Tongue (tissue), 2 donors: Measurements from ENCODE around the gene ZNF160. TPM values are rescaled to one million over a fixed set of nuclear protein-coding genes. Genes with fewer than 3 reads are reported as not detected.
"Not testable (repeated sequence)": the region's sequence is repeated elsewhere in the genome, so short reads cannot be mapped to it uniquely, and the experiment has no call there.

Experiments used
- DNase-seq: peaks from one replicate; pipeline ENCODE4 v3.0.0-alpha.2; 2015
- total RNA-seq: library from RNA; depleted of rRNA; stranded (reverse); fragments of >200 nt; gene quantifications from one replicate; pipeline ENCODE4 v1.2.3, GENCODE V29; 2014

ZNF160 gene
- 57.2 TPM for total RNA-seq

GRCh38 chr19:53103234-53104203 is at the start of gene ZNF160:
Gene ZNF160 (minus strand): TSS chr19:53103422. CDS start chr19:53086276, 17,146 bp downstream.
- DNase-seq = peak; percentile 99

DNA sequence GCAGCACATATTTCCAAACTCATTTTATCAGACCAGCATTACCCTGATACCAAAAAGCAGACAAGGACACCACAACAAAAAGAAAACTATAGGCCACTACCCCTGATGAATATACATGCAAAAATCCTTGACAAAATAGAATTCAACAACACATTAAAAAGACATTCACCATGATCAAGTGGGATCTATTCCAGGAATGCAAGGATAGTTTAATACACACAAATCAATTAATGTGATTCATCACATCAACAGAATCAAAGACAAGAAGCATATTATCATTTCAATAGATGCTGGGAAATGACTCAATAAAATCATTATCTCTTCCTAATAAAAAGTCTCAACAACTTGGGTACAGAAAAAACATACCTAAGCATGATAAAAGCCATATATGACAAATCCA is 44.4 kb upstream of the ZNF160 start:
- DNase-seq = no peak

- DNase-seq = no peak
Measured at GRCh38 chr19:53140351-53140750, 37.1 kb upstream of the ZNF160 start.

GRCh38 chr19:53136432-53136831 is 33.2 kb upstream of the ZNF160 start:
- no peak for DNase-seq

DNA sequence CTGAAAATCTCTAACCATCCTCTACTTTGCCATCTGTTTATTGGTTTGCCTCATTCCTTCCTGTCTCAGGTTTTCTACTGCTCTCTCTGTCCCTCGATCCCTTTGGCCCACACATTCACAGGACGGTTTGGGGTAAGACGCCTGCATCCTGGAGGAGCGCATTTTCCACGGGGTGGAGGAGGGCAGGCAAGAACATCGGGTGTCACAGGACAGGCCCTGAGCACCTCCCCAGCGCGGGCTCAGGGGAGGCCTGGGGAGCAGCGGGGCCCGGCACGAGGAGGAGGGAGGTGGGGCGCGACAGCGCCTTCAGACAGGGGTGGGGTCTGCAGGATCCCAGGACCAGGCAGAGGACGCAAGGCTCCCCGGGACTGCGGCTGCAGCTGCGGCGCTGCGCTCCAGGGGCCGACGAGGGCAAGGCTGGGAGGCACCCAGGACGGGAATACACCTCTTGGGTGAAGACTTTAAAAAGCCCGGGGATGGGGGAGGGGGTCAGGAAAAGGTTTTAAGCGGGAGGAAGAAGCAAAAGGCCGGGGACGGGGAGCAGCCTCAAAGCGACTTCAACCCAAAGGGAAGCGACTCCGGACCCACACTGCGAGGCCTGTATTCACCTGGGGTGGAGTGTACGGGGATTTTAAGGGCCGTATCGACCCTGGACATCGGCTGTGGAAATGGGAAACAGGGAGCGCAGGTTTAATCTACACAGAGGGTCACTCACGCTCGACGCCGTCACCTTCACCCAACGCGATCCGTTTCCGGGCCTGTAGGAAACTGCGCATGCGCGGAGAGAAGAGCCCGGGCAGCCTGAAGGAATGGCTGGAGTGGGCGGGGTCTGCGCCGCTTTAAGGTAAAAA is 29.1 kb upstream of the ZNF160 start, which contains the start of gene ZNF415:
ZNF415 (minus strand) TSS at position 770 of the 851 bp plus-strand sequence. CDS start 10,234 bp downstream, outside the sequence.
- DNase-seq = peak; percentile 96

- no peak for DNase-seq
Measured at GRCh38 chr19:53131727-53132126, 28.5 kb upstream of the ZNF160 start.

DNA sequence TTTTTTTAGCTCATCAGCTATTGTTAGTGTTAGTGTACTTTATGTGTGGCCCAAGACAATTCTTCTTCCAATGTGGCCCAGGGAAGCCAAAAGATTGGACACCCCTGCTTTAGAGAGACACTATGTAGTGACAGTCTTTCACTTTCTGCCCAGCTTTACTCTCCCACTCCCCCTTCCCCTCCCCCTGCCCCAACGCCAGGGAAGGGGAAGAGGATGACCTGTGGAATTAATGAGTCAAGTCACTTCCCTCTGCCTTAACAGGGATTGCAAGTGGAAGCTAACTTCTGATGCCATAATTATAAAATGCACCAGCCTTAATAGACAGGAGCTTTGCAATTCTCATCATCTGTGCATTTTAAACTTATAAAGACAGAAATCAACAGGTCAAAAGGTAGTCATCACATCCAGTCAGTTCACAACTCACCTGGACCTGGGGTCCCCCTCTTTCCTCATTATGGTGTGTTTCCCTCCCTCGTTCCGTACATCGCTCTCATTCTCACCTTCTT is 27.9 kb upstream of the ZNF160 start:
- DNase-seq = no peak

DNA sequence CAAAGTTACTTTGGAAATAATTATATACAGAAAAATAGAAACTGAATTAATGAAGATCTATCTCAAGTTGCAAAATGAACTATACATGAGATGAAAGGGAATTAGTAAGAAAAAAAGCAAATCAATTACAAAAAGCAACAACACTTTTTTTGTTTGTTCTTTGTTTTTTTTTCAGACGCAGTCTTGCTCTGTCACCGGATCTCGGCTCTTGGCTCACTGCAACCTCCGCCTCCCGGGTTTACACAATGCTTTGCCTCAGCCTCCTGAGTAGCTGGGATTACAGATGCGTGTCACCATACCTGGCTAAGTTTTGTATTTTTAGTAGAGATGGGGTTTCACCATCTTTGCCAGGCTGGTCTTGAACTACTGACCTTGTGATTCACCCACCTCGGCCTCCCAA is 27.3 kb upstream of the ZNF160 start:
- peak; percentile 9 for DNase-seq

GRCh38 chr19:53126733-53127526 is 23.7 kb upstream of the ZNF160 start:
- not testable (repeated sequence) for DNase-seq

GRCh38 chr19:53123400-53123799 is 20.2 kb upstream of the ZNF160 start:
- DNase-seq = no peak

DNA sequence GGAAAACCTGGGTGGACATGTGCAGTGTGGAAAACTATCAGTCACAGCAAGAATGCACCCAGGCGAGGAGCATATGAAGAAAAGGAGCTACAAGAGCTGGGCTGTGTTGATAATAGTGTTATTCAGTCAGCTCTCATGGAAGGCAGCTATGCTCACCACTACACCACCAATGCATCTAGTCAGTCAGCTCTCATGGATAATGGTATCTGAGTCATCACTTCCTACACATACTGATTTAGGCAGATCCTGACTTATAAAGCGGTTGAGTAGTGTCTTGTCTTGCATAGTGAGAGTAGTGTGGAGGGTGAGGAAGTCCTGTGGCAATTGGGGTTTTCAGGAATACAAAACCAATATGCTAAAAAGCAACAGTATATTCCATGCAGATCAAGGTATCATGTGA is 9.1 kb upstream of the ZNF160 start:
- DNase-seq = no peak

DNA sequence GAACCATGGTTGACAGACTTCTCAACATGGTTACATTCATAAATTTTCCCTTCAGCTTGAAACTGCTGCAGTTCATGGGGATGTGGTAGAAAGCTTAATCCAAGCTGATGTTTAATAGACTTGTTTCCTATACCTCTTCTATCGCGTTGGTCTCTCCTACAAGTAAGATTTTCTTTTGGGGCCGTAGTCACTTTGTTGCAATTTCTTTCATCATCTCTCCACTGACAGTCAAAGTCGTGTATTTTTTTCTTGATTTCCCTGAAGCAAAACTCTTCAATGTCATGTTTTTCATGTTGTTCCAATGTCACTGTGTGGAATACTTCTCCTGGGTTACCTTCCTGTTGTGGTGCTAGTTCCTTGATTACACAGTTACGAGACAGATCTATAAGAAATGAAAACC is 6.3 kb upstream of the ZNF160 start:
- no peak for DNase-seq

DNA sequence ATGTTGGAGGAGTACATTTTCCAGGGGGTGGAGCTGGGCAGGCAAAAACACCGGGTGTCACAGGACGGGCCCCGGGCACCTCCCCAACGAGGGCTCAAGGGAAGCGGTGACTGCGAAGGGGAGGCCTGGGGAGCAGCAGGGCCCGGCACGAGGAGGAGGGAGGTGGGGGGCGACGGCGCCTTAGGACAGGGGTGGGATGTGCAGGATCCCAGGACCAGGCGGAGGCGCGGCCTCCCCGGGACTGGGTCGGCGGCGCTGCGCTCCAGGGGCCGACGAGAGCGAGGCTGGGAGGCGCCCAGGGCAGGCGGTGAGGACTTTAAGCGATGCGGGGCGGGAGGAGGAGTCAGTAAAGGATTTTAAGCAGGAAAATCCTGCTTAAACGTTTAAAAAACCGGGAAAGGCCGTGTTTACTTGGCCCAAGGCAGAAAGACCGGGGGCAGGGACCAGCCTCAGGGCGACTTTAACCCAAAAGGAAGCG is 427 bp downstream of the ZNF160 start:
- DNase-seq = no peak

- DNase-seq = peak; percentile 76
Measured at GRCh38 chr19:53102206-53102755, 941 bp downstream of the ZNF160 start.

- no peak for DNase-seq
Measured at GRCh38 chr19:53101518-53101917, 1.7 kb downstream of the ZNF160 start.

DNA sequence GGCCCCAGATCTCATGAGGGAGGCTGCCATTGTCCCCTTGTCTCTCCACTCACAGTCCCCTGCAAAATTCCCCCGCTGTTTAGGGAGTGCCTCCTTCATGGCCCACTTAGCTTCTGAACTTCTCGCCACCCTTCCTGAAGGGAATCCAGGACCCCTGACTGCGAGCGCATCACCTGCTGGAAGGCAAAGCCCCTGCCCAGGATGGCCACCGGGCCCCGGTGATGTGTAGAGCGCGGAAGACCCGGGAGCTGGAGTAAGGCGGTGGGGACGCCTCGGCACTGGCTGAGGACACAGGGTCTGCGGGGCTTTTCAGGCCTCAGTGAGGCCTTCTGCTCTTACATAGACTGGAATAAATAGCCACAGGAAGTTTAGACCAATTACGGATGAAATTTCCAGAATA is 4.7 kb downstream of the ZNF160 start:
- not testable (repeated sequence) for DNase-seq

GRCh38 chr19:53096982-53097690 is 6.1 kb downstream of the ZNF160 start:
- not testable (repeated sequence) for DNase-seq

GRCh38 chr19:53096579-53096978 is 6.6 kb downstream of the ZNF160 start:
- not testable (repeated sequence) for DNase-seq

GRCh38 chr19:53094754-53095575 is 8.3 kb downstream of the ZNF160 start:
- no peak for DNase-seq

GRCh38 chr19:53092723-53093122 is 10.5 kb downstream of the ZNF160 start:
- DNase-seq = no peak
